ENCODE measurements around the gene ABCG1.

GRCh38 chr21:42311816-42312625 lies 93.1 kb downstream of the ABCG1 start:
- TF ChIP-seq JUNB (IDR thresholded peaks at IDR 0.05) (no peak), RCOR1 (IDR thresholded peaks at IDR 0.05; ENCODE audit: low read depth, low read length) (no peak), RARB (CRISPR knock-in tag; IDR thresholded peaks at IDR 0.05) (no peak), KDM5A (IDR thresholded peaks at IDR 0.05) (no peak), MAX (IDR thresholded peaks at IDR 0.05) (no peak), CTCF (IDR thresholded peaks at IDR 0.05) (no peak), MAZ (IDR thresholded peaks at IDR 0.05; ENCODE audit: borderline replicate concordance, low read depth, low read length) (no peak), POLR2A (IDR thresholded peaks at IDR 0.05; ENCODE audit: low read length) (no peak), MYC (IDR thresholded peaks at IDR 0.05; ENCODE audit: borderline replicate concordance, low read length) (no peak), JUN (IDR thresholded peaks at IDR 0.05) (no peak), RAD21 (conservative IDR thresholded peaks at IDR 0.05 in 1 of 2, IDR thresholded peaks at IDR 0.05 in 1 of 2) (no peak), REST (IDR thresholded peaks at IDR 0.05) (no peak), EP300 (IDR thresholded peaks at IDR 0.05) (no peak)
